ENCODE data around the gene KCTD1. TPM values are rescaled to one million over a fixed set of nuclear protein-coding genes. Genes with fewer than 3 reads are reported as not detected.

Gene KCTD1
- total RNA-seq = 5.0 and 5.9 TPM in 2 replicates

DNA sequence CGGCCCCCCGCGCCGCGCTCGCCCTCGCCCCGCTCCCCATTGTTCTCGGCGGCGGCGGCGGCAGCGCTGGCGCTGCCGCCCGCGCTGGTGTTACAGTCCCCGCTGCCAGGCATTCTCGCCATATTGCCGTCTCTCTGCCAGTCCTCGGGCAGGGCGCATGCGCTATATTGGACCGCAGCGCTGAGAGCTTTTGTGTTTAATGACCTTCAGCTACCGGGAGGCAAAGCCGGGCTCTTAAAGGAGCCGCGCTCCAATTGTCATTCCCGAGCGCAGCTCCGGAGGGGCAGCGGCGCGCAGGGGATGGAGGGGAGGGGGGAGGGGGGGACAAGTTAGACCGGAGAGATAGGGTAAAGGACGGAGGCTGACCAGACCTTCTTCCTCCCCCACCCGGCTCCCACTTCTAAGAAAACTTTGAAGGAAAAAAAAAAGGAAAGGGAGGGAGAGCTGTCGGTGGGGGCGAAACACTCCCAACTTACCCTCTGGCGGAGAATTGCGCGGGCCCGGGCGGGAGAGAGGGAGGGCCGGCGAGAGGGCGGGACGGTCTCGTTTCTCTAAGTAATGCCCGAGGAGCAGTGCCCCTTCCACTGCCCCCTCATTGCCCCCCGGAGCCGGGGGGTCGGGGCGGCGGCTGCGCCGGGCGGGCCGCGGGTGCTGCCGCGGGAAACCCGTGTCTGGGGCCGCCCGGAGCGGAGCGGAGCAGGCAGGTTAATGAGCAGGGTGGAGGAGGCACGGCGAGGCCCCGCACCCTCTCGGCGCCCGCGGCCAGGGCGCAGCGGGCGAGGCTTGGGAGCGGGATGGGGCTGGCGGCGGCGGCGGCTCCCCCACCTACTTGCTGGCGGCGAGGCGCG is at the start of gene KCTD1:
TSS of gene KCTD1 (minus strand) at position 139 of the 848 bp plus-strand sequence. CDS start at position 122, 17 bp downstream.
- DNase-seq (ENCODE audit: low read depth in 2 of 2) = peak; percentile 90 to 92

DNA sequence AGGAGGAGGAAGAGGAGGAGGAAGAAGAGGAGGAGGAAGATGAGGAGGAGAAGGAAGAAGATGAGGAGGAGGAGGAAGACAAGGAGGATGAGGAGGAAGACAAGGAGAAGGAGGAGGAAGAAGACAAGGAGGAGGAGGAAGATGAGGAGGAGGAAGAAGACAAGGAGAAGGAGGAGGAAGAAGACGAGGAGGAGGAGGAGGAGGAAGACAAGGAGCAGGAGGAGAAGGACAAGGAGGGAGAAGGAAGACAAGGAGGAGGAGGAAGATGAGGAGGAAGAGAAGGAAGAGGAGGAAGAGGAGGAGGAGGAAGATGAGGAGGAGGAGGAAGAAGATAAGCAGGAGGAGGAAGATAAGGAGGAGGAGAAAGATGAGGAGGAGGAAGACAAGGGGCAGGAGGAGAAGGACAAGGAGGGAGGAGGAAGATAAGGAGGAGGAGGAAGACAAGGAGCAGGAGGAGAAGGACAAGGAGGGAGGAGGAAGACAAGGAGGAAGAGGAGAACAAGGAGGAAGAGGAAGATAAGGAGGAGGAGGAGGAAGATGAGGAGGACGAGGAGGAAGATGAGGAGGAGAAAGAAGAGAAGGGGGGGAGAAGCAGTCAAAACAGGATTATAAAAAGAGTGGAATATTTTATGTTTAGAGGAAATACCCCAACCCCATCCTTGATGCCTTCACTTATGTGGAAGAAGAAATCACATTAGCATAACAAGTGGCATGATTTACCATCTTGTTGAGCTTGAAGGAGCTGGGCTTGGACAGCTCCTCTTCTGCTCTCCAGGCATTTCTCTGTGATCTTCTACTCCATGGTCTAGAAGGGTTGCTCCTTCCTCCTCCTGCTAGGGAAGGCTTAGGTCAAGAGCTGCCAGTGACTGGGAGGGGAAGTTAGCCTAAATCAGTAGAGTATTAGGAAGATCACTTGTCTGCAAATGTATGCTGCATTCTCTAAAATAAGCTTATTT is 45.3 kb upstream of the KCTD1 start:
- no peak for DNase-seq (ENCODE audit: low read depth in 2 of 2)

DNA sequence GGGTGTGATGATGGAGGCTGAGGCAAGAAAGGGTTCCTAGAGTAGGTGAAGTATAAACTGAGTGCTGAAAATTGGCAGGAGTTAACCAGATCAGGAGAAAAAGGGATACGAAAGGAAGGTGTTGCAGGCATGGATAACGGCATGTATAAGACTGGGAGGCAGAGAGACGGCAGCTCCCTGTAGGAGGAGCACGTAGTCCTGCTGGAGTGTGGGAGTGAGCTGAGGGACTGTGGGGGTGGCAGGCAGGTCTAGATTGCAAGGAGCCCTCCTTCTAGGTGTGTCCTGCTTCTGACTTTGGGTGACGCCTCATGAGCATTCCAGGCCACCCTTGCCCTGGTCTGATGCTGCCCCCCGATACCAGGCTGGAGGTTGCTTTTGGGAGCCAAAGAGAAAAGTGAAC is 36.4 kb upstream of the KCTD1 start:
- DNase-seq (ENCODE audit: low read depth in 2 of 2) = no peak

DNA sequence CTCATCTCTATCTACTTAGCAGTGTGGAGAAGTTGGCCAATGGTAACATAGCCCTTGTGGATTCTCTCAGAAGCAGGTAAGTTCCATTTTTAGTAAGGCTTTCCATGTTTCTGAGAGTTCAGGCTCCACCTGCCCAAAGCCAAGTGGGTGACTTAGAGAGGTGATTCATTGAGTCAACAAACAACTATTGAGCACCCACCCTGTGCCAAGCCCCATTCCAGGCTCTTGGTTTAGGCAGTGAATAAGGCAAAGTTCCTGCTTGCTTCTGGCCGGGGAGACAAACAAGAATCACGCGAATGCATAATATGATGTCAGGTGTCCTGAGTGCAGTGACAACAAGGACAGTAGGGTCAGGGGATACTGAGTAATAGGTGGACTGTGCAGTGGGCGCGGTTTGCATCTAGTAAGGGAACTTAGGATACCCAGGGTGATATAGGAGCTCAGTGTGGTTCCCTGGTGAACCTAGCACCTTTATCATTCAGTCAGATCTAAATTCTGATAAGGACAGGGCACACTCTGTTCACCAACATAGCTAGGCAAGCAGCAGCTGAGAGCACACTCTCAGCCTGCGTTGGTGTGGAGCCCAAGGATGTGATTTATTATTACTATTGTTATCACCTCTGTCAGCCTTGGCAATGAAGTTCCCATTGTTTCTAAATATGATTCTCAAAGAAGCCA is 31.7 kb upstream of the KCTD1 start:
- peak in 1 of 2 donors; percentile 29 for DNase-seq (ENCODE audit: low read depth in 2 of 2)

DNA sequence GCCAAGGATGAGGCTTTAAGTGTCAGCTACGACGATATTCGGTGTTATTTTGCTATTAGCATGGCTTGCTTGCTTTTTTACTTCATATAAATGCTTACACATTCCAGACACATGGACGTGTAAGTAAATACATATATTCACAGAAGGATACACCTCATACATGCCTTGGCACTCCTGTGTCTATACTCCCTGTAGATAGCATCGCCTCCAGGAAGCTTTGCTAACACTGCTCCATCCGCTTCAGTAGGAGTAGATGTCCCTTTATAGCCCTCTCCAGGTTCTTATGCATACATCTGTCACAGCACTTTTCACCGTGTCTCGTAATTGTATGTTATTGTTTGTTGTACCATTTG is 27.5 kb upstream of the KCTD1 start:
- DNase-seq (ENCODE audit: low read depth in 2 of 2) = no peak

DNA sequence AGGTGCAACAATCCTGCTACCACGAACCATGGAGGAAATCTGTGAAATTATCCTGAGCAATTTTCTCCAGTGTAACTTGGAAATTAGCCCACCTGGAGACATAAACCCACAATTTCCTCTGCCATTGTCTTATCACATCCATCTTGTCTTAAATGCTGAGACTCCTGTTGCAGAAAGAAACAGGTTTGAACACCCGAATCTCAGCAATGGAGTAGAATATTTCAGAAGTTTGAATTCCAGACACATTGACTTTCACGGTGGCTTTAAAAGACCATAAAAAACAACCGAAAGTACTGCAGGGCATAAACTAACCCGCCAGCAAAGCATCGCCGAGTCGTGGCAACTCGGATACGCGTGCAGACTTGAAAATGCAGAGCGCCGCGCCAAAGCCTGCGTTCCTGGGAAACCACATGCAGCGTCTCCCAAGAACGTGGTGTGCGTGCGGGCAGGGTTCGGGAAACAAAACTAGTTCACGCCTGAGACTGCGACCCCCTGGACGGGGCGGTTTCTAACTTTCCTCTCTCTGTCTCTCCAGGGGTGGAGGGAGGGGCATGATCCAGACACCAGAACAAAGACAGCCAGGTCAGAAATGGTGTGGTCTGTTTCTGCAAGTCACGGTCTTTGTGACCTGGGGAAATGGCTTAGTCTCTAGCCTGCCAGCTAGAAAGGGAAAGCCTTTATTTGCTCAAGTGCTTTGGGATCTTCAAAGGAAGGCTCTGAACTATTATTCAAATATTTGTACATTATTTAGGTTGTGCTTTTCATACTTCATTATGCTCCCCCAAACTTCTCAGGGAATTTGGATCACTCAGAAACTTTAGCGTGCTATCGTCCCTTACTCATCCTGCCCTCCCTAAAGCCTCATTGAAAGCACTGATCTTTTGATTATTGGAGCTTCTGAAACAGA is 26.9 kb upstream of the KCTD1 start:
- peak in 1 of 2 donors; percentile 34 for DNase-seq (ENCODE audit: low read depth in 2 of 2)

DNA sequence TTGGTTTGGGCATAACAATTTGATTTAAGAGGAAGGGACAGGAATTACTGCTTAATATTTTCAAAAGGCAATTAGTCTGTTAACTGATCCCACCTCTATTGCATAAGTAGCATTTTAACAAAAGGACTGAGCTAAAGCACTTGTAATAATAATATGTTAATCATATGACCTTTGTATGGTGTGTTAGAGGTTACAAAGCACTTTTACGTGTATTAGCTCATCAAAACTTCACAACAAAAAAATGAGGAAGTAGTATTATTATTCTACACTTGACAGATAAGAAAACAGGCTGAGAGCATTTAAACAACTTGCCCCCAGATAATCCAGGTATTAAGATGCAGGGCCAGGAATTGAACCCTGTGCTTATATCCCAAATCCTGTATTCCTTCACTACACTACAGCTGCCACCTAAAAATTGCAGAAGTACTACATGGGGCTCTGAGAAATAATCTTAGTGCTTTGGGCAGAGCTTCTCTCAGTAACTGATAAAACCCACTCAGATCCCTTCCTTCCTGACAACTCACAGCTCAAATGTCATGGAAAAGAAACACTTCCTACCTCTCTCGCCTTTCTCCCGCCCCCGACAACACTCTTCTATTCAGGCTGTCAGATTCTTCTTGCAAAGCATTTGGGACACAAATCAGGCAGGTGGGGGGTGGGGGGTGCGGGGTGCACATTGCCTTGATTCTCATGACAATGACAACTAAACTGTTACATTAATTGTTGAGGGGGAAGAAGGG is 20.7 kb upstream of the KCTD1 start:
- DNase-seq (ENCODE audit: low read depth in 2 of 2) = no peak

DNA sequence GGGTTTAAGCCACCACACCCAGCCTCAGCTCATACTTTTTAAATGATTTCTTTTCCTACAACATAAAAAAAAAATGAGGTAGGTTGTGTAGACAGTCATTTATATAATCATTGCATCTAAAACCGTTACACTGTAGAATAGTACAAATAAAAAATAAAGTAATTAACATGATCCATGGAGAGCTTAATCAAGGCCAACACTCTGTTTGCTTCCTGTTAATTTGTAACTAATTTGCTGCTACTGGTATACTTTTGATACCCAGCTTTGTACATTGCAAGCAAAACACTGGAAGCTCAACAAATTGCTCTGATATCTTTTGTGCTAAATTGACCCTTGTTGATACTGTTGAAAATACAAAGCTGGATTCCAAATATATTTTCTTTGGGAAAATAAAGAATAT is 20.2 kb upstream of the KCTD1 start:
- no peak for DNase-seq (ENCODE audit: low read depth in 2 of 2)

DNA sequence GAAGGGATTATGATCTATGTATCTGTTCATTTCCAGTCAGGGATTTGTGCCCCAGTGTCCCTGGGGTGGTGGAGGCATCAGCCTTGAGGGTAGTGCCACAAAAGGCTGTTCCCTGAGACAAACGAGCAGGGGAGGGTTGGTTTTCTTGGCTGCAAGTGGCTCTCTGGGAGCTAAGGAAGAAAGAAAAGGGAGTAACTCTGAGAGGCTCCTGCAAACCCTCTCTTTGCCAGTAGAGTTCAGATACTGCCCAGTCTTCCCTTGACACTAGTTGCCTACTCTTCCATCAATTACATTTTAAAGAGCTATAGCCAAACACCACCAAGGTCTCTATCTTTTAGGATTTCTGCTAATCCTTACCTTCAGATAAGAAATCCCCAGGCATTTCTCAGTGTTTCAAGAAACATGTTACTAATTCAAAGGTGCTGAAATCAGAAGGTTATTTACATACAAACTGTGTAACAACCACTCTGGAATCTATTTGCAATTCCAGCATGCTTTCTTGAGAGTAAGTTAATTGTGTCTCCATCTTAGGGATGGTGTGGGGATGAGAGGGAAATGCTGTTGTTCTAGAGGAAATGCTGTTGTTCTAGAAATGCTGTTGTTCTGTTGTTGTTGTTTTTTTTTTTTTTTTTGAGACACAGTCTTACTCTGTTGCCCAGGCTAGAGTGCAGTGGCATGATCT is 18.7 kb upstream of the KCTD1 start:
- no peak for DNase-seq (ENCODE audit: low read depth in 2 of 2)

DNA sequence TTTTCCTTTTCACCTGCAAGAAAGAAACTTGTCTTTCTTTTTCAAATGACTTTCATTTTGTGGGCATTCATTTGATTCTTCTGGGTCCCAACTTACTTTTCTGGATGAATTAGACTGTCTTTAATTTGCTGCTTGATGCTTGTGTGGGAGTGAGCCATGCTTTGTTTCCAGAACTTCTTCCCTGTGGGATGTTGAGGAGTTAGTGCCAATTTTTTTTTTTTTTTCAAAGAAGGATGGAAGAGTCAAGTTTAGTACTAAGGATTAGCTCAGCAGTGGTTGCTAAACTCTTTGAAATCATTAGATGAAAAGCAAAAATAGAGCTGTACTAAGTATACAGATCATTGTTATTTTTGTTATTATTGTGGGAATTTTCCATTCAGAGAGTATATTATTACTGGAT is 17.2 kb upstream of the KCTD1 start:
- no peak for DNase-seq (ENCODE audit: low read depth in 2 of 2)

DNA sequence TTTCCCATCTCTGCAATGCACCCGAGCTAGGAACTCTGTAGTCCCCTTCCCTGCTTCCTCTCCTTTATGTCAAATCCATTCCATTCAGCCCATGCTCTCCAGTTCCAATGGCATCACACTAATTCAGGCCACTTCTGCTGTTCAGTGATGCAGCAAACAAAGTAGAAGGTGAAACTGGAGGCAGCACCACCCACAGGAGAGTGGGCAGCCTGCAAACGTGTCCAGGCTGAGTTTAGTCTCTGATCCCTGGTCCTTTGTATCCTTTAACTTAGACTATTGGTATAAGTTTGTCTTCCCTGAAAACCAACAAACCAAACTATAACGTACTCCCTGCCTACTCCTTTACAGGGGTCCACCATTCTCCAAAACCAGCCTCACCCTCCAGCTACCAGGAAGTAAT is 14.7 kb upstream of the KCTD1 start:
- no peak for DNase-seq (ENCODE audit: low read depth in 2 of 2)

DNA sequence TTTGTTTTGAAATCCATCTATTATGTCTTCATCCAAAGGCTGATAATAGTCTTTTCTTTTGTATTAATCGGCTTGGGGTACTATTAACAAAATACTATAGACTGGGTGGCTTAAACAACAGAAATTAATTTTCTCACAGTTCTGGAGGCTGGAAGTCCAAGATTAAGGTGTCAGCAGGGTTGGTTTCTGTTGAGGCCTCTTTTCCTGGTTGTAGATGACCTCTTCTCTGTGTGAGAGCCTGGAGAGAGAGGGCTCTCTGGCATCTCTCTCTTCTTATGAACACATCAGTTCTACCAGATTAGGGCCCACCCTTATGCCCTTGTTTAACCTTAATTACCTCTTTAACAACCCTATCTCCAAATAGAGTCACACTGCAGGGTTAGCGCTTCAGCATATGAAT is 14.2 kb upstream of the KCTD1 start:
- DNase-seq (ENCODE audit: low read depth in 2 of 2) = no peak

DNA sequence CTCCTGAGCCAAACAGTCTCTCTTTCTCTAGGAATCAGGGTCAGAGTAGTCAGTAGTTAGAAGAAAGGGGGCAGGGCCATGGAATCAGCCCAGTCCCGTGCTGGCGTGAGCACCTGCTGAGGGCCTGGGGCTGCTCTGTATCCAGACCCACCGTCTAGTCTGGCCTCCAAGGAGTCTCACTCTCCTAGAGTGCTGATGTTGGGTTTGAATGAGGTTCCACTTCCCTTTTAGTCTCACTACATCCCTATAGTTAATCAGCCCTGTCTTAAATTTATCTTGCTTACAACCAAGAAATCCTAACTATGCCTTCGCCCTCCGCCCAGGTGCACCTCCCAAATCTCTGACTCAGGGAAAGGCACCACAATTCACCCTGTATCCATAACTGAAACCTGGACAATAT is 13.4 kb upstream of the KCTD1 start:
- no peak for DNase-seq (ENCODE audit: low read depth in 2 of 2)

DNA sequence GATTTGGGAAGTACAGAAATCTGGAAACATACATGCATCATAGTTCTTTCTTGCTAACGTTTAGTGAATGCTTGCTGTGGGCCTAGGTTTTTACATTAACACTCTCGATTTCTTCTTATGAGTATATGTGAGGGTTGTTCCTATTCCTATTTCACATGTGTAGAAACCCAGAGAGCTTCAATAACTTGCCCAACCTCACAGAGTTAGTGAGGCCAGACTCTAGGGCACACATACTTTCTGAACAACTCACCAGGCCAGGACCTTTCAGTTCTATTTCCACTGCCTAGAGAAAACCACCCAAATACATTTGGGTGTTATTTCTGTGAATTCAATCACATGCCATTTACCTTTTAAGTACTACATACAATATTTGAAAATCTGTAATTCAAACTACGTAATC is 8.2 kb upstream of the KCTD1 start:
- no peak for DNase-seq (ENCODE audit: low read depth in 2 of 2)

DNA sequence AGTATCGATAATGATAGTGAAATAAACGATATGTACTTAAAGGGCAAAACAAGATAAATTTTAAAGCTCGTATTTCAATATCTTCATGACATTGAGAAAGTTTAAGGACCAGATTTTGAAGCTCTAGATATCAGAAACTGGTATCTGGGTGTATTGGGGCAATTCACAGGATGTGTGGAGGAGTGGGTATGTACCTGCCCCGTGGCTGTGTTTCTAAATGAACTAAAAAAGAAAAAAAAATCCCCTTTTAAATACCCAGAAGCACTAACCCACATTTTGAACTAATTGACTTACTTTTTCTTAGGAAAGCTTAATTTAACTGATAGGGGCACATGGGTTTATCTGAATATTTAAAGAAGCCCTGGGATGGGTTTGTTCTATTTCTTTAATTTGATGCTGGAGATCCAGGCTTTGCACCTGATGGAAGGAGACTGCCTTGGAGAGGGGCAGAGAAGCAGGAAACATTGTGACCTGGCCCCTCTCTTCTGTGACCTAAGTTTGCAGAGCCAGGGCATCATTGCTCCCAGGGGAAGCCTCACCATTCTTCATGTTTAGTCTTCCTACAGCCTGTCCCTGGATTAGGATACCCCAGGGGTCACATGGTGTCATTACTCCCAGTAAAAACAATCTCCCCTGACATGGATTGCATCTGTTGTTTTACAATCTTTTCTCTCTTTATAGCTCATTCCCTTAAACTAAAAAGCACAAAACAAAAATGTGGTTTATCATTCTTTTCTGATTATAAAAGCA is 7.6 kb upstream of the KCTD1 start:
- no peak for DNase-seq (ENCODE audit: low read depth in 2 of 2)

DNA sequence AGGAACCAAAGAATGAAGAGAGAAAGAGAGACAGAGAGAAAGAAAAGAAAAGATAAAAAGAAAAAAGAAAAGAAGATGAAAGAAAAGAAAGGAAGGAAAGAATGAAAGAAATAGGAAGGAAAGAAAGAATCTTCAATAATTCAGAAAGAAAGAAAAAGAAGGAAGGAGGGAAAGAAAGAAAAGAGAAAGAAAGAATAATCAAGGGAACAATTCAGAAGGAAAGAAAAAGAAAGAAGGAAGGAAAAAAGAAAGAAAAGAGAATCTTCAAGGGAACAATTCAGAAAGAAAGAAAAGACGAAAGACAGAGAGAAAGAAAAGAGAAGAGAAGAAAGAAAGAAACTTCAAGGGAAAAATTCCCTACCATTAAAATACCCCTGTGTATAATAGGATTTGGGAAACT is 5.6 kb upstream of the KCTD1 start:
- no peak for DNase-seq (ENCODE audit: low read depth in 2 of 2)

DNA sequence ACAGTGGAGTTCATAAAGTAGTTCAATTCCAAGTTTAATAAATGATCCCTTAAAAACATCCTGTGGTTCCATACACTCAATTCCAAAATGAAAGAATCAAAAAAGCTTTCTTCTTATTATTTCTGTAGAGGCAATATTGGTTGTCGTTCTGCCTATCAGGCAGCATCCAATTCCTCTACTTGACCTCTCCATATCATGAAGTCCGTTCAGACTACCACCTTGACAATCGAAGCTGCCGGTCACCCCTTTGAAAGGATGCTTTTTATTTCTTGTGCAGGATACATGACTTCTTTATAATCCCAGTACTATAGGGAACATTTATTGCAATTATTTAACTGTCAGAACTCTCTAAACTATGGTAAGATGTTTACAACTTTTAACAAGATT is 3.3 kb upstream of the KCTD1 start:
- DNase-seq (ENCODE audit: low read depth in 2 of 2) = no peak

DNA sequence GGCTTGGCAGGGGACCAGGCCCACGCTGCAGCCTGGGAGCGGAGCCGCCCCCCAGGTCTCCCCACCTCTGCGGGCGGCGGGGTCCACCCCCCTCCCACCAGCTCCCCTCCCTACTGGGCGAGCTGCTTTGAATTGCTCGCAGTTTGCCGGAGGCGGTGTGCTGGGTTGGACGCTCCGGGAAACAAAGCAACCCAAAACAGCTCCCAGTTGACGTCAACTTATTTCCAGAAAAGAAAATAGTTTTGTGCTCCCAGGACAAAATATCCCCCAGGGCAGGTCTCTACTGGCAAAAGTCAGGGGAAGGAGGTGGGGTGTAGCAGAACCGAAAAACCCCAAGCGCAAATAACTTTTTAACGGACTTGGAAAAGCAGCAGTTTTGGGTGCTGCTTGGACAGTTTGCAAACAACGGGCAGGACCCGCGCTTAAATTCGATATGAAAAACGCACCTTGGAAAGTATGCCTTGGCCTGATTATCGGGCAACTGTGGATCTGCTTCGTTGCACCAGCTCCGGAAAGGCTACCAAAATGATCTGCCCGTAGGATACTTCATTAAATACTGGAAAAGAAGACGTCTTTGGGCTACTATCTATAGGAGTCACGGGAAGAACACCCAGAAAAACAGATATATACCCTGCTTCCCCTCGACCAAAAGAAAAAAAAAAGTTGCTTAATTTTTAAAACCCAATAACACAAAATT is 2.8 kb upstream of the KCTD1 start:
- no peak for DNase-seq (ENCODE audit: low read depth in 2 of 2)
